HEK293 (cell line): ENCODE results near the gene OMD.

Source experiments
- CTCF ChIA-PET: fragments of 350-600 bp; formaldehyde crosslinking; extraction: SDS; loops from one replicate; lab custom pipeline; 2021; ENCODE audit warnings: antibody characterized with exemption; lab: Yijun Ruan, JAX
- POLR2A ChIA-PET: fragments of 300-600 bp; formaldehyde crosslinking; extraction: SDS; loops from one replicate; lab custom pipeline; 2020; ENCODE audit warnings: antibody characterized with exemption, inconsistent platforms; lab: Yijun Ruan, JAX
- H3K27ac ChIP-seq: fragments of 200-500 bp; sonication (Bioruptor generic); 2 replicates; pipeline ENCODE4 v1.5.1; 2014; ENCODE audit warnings: low read depth, low read length, control low read depth, inconsistent platforms; ENCODE audit errors: extremely low read depth
- H3K36me3 ChIP-seq, 2 experiments: fragments of 200-500 bp in 1 of 2; sonication (Bioruptor generic) in 1 of 2; 1 replicate in 1 of 2; 2 replicates in 1 of 2; pipeline ENCODE4 v1.5.1; 2014 to 2017; ENCODE audit warnings: inconsistent platforms in 2 of 2, low read length in 2 of 2; ENCODE audit not compliant: control insufficient read depth in 2 of 2, insufficient read depth in 1 of 2
- H3K4me1 ChIP-seq: fragments of 200-500 bp; sonication (Bioruptor generic); 2 replicates; pipeline ENCODE4 v1.5.1; 2014; ENCODE audit warnings: mild to moderate bottlenecking, low read length, inconsistent platforms; ENCODE audit not compliant: control insufficient read depth, insufficient read depth
- H3K4me3 ChIP-seq: 2 replicates; pipeline ENCODE4 v1.5.1; 2011; ENCODE audit warnings: low read depth, mild to moderate bottlenecking, control low read depth, low read length, moderate library complexity
- H3K9me3 ChIP-seq: fragments of 200-500 bp; sonication (Bioruptor generic); 2 replicates; pipeline ENCODE4 v1.5.1; 2014; ENCODE audit warnings: low read depth, low read length, inconsistent platforms; ENCODE audit not compliant: control insufficient read depth, insufficient read depth
- OVOL3 ChIP-seq: fragments of 450-650 bp; formaldehyde crosslinking; IDR thresholded peaks from 2 replicates; pipeline ENCODE4 v1.5.1; 2016; ENCODE audit warnings: missing biosample characterization, missing genetic modification characterization
- PATZ1 ChIP-seq: fragments of 450-650 bp; formaldehyde crosslinking; IDR thresholded peaks from 2 replicates; pipeline ENCODE4 v1.5.1; 2016; ENCODE audit warnings: missing biosample characterization, missing genetic modification characterization
- REPIN1 ChIP-seq: fragments of 450-650 bp; formaldehyde crosslinking; IDR thresholded peaks from 2 replicates; pipeline ENCODE4 v1.5.1; 2017; ENCODE audit warnings: missing biosample characterization, missing genetic modification characterization, low read depth
- ZBTB1 ChIP-seq: fragments of 450-650 bp; formaldehyde crosslinking; IDR thresholded peaks from 2 replicates; pipeline ENCODE4 v1.5.1; 2016; ENCODE audit warnings: missing biosample characterization, missing genetic modification characterization
- ZFP41 ChIP-seq: fragments of 450-650 bp; formaldehyde crosslinking; IDR thresholded peaks from 2 replicates; pipeline ENCODE4 v1.5.1; 2016; ENCODE audit warnings: missing biosample characterization, missing genetic modification characterization, borderline replicate concordance
- ZNF121 ChIP-seq: fragments of 450-650 bp; formaldehyde crosslinking; IDR thresholded peaks from 2 replicates; pipeline ENCODE4 v1.5.1; 2016; ENCODE audit warnings: missing biosample characterization, missing genetic modification characterization
- ZNF132 ChIP-seq: fragments of 450-650 bp; formaldehyde crosslinking; IDR thresholded peaks from 2 replicates; pipeline ENCODE4 v1.5.1; 2017; ENCODE audit warnings: missing biosample characterization, missing genetic modification characterization, borderline replicate concordance
- ZNF19 ChIP-seq: fragments of 450-650 bp; formaldehyde crosslinking; IDR thresholded peaks from 2 replicates; pipeline ENCODE4; 2016; ENCODE audit warnings: missing biosample characterization, missing genetic modification characterization, low read depth
- ZNF239 ChIP-seq: fragments of 450-650 bp; formaldehyde crosslinking; IDR thresholded peaks from 2 replicates; pipeline ENCODE4 v1.5.1; 2016; ENCODE audit warnings: missing biosample characterization, missing genetic modification characterization
- ZNF311 ChIP-seq: fragments of 450-650 bp; formaldehyde crosslinking; IDR thresholded peaks from 2 replicates; pipeline ENCODE4 v1.5.1; 2017; ENCODE audit warnings: missing biosample characterization, missing genetic modification characterization, borderline replicate concordance
- ZNF529 ChIP-seq: fragments of 450-650 bp; formaldehyde crosslinking; IDR thresholded peaks from 2 replicates; pipeline ENCODE4 v1.5.1; 2017; ENCODE audit warnings: missing genetic modification characterization, missing biosample characterization; ENCODE audit not compliant: insufficient replicate concordance
- ZNF558 ChIP-seq: fragments of 450-650 bp; formaldehyde crosslinking; IDR thresholded peaks from 2 replicates; pipeline ENCODE4 v1.5.1; 2016; ENCODE audit warnings: missing biosample characterization, missing genetic modification characterization
- ZNF654 ChIP-seq: fragments of 450-650 bp; formaldehyde crosslinking; IDR thresholded peaks from 2 replicates; pipeline ENCODE4 v1.5.1; 2016; ENCODE audit warnings: low read depth, missing biosample characterization, missing genetic modification characterization
- ZNF704 ChIP-seq: fragments of 450-650 bp; formaldehyde crosslinking; IDR thresholded peaks from 2 replicates; pipeline ENCODE4 v1.5.1; 2016; ENCODE audit warnings: missing biosample characterization, missing genetic modification characterization
- ZNF768 ChIP-seq: fragments of 450-650 bp; formaldehyde crosslinking; IDR thresholded peaks from 2 replicates; pipeline ENCODE4 v1.5.1; 2018; ENCODE audit warnings: missing biosample characterization, mild to moderate bottlenecking, missing genetic modification characterization
- TF ChIP-seq, protein P1 (sequence below): fragments of 450-650 bp; formaldehyde crosslinking; IDR thresholded peaks from 2 replicates; pipeline ENCODE4 v1.5.1; 2016; ENCODE audit warnings: missing biosample characterization, missing genetic modification characterization
- TF ChIP-seq, protein P2 (sequence below): fragments of 450-650 bp; formaldehyde crosslinking; IDR thresholded peaks from 2 replicates; pipeline ENCODE4 v1.5.1; 2016; ENCODE audit warnings: missing biosample characterization, missing genetic modification characterization

Gene OMD

DNA sequence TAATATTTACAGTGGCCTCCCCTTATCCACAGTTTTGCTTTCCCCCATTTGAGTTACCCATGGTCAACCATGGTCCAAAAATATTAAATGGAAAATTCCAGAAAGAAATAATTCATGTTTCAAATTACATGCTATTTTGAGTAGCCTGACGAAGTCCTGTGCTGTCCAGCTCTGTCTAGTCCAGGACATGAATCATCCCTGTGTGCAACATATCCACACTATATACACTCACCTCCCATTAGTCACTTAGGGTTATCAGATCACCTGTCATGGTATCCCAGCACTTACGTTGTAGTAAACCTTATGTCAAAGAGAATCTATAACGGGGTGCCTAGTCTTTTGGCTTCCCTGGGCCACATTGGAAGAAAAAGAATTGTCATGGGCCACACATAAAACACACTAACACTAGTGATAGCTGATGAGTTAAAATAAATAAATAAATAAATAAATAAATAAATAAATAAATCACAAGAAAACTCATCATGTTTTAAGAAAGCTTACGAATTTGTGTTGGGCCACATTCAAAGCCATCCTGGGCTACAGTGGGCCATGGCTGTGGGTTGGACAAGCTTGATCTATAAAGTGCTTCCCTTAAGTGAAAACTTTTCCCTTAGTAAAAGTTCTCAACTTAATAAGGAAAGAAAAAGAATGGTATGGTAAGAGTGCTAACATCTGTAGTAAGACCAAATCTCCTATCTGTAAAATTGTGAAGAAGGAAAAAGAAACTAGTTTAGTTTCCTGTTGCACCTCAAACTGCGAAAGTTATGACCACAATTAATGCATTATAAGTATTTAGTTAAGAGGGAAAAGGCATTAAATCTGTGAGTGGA, 15.9 kb upstream of the OMD start (continued):
- 0 out of 2 replicates have a peak, but pooled peaks have one; percentile 53 for TF ChIP-seq ZNF558
- TF ChIP-seq PATZ1 (tag by site-specific recombination), result no peak
- TF ChIP-seq ZNF704, result no peak
- TF ChIP-seq, protein P1, sequence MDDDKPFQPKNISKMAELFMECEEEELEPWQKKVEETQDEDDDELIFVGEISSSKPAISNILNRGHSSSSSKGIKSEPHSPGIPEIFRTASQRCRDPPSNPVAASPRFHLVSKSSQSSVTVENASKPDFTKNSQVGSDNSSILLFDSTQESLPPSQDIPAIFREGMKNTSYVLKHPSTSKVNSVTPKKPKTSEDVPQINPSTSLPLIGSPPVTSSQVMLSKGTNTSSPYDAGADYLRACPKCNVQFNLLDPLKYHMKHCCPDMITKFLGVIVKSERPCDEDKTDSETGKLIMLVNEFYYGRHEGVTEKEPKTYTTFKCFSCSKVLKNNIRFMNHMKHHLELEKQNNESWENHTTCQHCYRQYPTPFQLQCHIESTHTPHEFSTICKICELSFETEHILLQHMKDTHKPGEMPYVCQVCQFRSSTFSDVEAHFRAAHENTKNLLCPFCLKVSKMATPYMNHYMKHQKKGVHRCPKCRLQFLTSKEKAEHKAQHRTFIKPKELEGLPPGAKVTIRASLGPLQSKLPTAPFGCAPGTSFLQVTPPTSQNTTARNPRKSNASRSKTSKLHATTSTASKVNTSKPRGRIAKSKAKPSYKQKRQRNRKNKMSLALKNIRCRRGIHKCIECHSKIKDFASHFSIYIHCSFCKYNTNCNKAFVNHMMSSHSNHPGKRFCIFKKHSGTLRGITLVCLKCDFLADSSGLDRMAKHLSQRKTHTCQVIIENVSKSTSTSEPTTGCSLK (tag by site-specific recombination), result no peak
- no peak for TF ChIP-seq ZNF239
- no peak for TF ChIP-seq REPIN1 (tag by site-specific recombination)
- no peak for TF ChIP-seq ZNF768 (tag by site-specific recombination)
- no peak for TF ChIP-seq ZNF311 (tag by site-specific recombination)
- TF ChIP-seq, protein P2, sequence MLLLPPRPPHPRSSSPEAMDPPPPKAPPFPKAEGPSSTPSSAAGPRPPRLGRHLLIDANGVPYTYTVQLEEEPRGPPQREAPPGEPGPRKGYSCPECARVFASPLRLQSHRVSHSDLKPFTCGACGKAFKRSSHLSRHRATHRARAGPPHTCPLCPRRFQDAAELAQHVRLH (tag by site-specific recombination), result 0 out of 2 replicates have a peak, but pooled peaks have one; percentile 21
- TF ChIP-seq OVOL3 (tag by site-specific recombination), result no peak

- no peak overlapping the region for H3K4me3 ChIP-seq
- H3K27ac ChIP-seq, result no peak overlapping the region
- H3K9me3 ChIP-seq, result no peaks in the 10 kb centered on the region
- TF ChIP-seq ZNF654 (tag by site-specific recombination) (peak; percentile 24), ZNF19 (no peak)
- CTCF ChIA-PET, result interaction anchor here (0.6 to 2.7 kb wide), 11 partner anchors 10 to 300 kb away, joined by 3 to 15 read pairs (median 4); partner anchors contain the start of gene CENPP
- POLR2A ChIA-PET, result no interaction called here
- H3K36me3 ChIP-seq, result no peaks in the 10 kb centered on the region
- H3K4me1 ChIP-seq, result no peaks in the 10 kb centered on the region
Measured at GRCh38 chr9:92438900-92439526, 14.7 kb upstream of the OMD start.

GRCh38 chr9:92435263-92435662, 11.0 kb upstream of the OMD start:
- no peaks in the 10 kb centered on the region for H3K9me3 ChIP-seq
- POLR2A ChIA-PET, result no interaction called here
- H3K4me3 ChIP-seq, result no peak overlapping the region
- CTCF ChIA-PET, result no interaction called here
- no peaks in the 10 kb centered on the region for H3K4me1 ChIP-seq
- TF ChIP-seq ZNF121 (tag by site-specific recombination) (no peak), ZNF529 (peak; percentile 68), ZFP41 (tag by site-specific recombination) (no peak), ZBTB1 (tag by site-specific recombination) (no peak), ZNF132 (tag by site-specific recombination) (no peak)
- H3K36me3 ChIP-seq, result no peaks in the 10 kb centered on the region; a peak in 1 of 3 replicates
- H3K27ac ChIP-seq, result no peak overlapping the region
